Activated CD4-positive, alpha-beta T cell treated with anti-CD3 and anti-CD28 coated beads, Interleukin-2, amount 10 ng/mL, durations not matched to agents 7 days and 5 days (primary cell): ENCODE data around the gene SPATA31E1. TPM values are rescaled to one million over a fixed set of nuclear protein-coding genes. Genes with fewer than 3 reads are reported as not detected.
A peak's percentile ranks its signal among the peaks of the same experiment; 100 is the strongest.
"Not testable (repeated sequence)": the region's sequence is repeated elsewhere in the genome, so short reads cannot be mapped to it uniquely, and the experiment has no call there.

Experiments used
- CTCF ChIA-PET: fragments of 350-600 bp; sonication (Branson Sonifier 250); formaldehyde crosslinking; loops from one replicate; lab custom pipeline; 2021; ENCODE audit warnings: antibody characterized with exemption; lab: Charles Lee
- POLR2A ChIA-PET: fragments of 350-600 bp; sonication (Branson Sonifier 250); formaldehyde crosslinking; loops from one replicate; lab custom pipeline; 2021; ENCODE audit warnings: antibody characterized with exemption; lab: Charles Lee
- DNase-seq: peaks from one replicate; pipeline ENCODE4 v3.0.0-alpha.2; 2020
- H3K27ac Mint-ChIP-seq: one replicate; pipeline ENCODE4 v1.8.0; 2021; ENCODE audit warnings: mild to moderate bottlenecking, moderate library complexity, mixed read lengths
- H3K27me3 Mint-ChIP-seq: one replicate; pipeline ENCODE4 v1.8.0; 2021; ENCODE audit warnings: mixed read lengths
- H3K36me3 Mint-ChIP-seq: one replicate; pipeline ENCODE4 v1.8.0; 2021; ENCODE audit warnings: low read depth, mixed read lengths
- H3K4me1 Mint-ChIP-seq: one replicate; pipeline ENCODE4 v1.8.0; 2021; ENCODE audit warnings: mixed read lengths
- H3K4me3 Mint-ChIP-seq: one replicate; pipeline ENCODE4 v1.8.0; 2021; ENCODE audit warnings: mild to moderate bottlenecking, moderate library complexity, mixed read lengths
- H3K9me3 Mint-ChIP-seq: one replicate; pipeline ENCODE4 v1.8.0; 2021; ENCODE audit warnings: mixed read lengths
- total RNA-seq, 2 experiments: library from RNA; stranded (reverse); gene quantifications; one replicate each; pipeline ENCODE4 v1.2.3, GENCODE V29; 2021

Gene SPATA31E1
- total RNA-seq, 2 experiments from 2014 or later = not detected

DNA sequence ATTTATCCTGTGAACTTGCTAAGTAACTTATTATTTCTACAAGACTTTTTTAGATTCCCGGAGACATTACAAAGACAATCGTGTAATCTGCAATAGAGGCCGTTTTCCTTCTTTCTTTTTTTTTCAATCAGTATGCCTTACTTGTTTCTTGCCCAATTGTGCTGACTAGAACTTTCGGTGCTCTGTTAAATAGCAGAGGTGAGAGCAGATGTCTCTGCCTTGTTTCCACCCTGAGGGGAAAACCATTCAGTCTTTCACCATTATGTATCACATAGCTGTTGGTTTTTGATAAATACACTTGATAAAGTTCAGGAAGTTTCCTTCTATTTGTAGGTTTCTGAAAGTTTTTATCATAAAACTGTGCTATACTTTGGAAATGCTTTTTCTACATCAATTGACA lies 10.3 kb downstream of the SPATA31E1 start:
- H3K4me3 Mint-ChIP-seq = no peak overlapping the region
- H3K4me1 Mint-ChIP-seq = no peaks in the 10 kb centered on the region
- no peak overlapping the region for H3K27ac Mint-ChIP-seq
- no peak for DNase-seq
- H3K9me3 Mint-ChIP-seq = no peaks in the 10 kb centered on the region
- ChIA-PET POLR2A (no interaction called here), CTCF (no interaction called here)
- H3K36me3 Mint-ChIP-seq = peaks cover 1% of the 10 kb centered on the region
- H3K27me3 Mint-ChIP-seq = peaks cover 10% of the 10 kb centered on the region

DNA sequence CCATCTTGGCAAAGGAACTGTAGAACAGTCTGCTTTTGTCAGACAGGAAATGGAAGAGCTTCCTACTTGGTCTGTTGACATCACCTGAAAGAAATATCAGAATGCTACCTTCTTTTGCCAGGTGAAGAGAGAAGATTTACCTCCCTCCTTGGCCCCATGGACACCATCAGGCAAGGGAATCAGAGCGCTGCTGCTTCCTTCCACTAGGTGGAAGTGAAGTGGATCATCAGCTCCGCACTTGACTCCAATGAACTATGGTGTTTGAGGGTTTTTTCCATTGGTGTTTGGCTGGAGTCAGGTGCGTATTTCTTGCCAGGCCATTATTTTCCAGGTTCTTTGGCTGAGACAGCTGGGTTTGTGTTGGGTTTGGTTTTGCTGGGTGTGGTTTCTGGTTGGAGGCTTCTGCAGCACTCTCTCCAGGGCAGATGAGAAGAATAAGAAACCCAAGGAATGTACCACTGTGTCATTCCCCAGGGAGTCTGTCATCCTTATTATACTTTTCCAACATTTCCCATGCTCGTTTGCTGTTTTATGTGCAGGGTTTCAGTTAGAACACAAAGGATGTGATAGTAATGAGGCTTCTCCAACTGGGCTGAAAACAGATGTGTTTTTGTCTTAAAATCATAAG lies 12.4 kb downstream of the SPATA31E1 start:
- Mint-ChIP-seq H3K4me3 (no peak overlapping the region), H3K27ac (no peak overlapping the region), H3K4me1 (no peaks in the 10 kb centered on the region), H3K9me3 (peaks cover 3% of the 10 kb centered on the region), H3K36me3 (peaks cover 1% of the 10 kb centered on the region), H3K27me3 (peaks cover 12% of the 10 kb centered on the region)
- no peak for DNase-seq
- POLR2A ChIA-PET = no interaction called here
- CTCF ChIA-PET = no interaction called here

DNA sequence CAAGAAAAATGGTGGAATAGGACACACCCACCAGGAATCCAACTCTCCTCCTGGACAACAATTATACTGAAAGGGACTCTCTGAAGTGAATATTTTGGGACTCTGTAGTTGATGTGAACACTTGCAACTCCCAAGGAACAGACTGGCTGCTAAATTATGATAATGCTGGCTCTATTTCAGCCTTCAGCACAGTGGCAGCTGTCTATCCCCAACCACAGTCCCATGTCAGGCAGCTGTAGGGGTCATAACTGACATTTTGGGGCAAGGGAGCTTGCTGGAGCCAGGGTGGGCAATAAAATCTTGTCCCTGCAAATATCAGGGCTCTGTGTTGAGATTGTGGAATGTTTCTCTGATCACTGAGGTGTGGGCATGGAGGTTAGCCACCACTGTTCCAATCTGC lies 14.2 kb downstream of the SPATA31E1 start:
- ChIA-PET POLR2A (no interaction called here), CTCF (no interaction called here)
- H3K4me1 Mint-ChIP-seq = no peaks in the 10 kb centered on the region
- no peak for DNase-seq
- no peak overlapping the region for H3K4me3 Mint-ChIP-seq
- peaks cover 8% of the 10 kb centered on the region for H3K9me3 Mint-ChIP-seq
- peaks cover 1% of the 10 kb centered on the region for H3K36me3 Mint-ChIP-seq
- H3K27ac Mint-ChIP-seq = no peak overlapping the region
- peaks cover 17% of the 10 kb centered on the region for H3K27me3 Mint-ChIP-seq

DNA sequence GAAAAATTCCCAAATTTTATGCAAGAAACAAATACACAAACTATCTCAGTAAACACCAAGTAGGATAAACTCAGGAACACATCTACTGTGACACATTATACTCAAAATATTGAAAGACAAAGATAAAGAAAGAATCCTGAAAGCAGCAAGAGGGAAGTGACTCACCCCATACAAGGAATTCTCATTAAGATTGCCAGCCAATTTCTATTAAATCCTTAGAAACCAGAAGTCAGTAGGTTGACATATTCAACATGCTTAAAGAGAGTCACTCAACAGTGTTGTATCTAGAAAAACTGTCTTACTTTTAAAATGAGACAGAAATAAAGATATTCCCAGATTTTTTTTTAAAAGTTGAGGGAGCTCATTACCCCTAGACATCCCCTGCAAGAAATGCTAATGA lies 15.5 kb downstream of the SPATA31E1 start:
- no peaks in the 10 kb centered on the region for H3K4me1 Mint-ChIP-seq
- no peak overlapping the region for H3K27ac Mint-ChIP-seq
- POLR2A ChIA-PET = no interaction called here
- no peak for DNase-seq
- H3K4me3 Mint-ChIP-seq = no peak overlapping the region
- CTCF ChIA-PET = no interaction called here
- H3K27me3 Mint-ChIP-seq = peaks cover 15% of the 10 kb centered on the region
- H3K9me3 Mint-ChIP-seq = peaks cover 8% of the 10 kb centered on the region
- H3K36me3 Mint-ChIP-seq = peaks cover 1% of the 10 kb centered on the region

DNA sequence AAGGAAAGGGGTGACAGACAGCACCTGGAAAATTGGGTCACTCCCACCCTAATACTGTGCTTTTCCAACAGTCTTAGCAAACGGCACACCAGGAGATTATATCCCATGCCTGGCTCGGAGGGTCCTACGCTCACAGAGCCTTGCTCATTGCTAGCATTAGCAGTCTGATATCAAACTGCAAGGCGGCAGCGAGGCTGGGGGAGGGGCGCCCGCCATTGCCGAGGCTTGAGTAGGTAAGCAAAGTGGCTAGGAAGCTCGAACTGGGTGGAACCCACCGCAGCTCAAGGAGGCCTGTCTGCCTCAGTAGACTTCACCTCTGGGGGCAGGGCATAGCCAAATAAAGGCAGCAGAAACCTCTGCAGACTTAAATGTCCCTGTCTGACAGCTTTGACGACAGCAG lies 19.7 kb downstream of the SPATA31E1 start:
- DNase-seq, CTCF ChIA-PET, H3K4me1 Mint-ChIP-seq, H3K9me3 Mint-ChIP-seq, H3K4me3 Mint-ChIP-seq, POLR2A ChIA-PET, H3K27ac Mint-ChIP-seq, H3K36me3 Mint-ChIP-seq: not testable (repeated sequence)
- peaks cover 12% of the 10 kb centered on the region for H3K27me3 Mint-ChIP-seq

DNA sequence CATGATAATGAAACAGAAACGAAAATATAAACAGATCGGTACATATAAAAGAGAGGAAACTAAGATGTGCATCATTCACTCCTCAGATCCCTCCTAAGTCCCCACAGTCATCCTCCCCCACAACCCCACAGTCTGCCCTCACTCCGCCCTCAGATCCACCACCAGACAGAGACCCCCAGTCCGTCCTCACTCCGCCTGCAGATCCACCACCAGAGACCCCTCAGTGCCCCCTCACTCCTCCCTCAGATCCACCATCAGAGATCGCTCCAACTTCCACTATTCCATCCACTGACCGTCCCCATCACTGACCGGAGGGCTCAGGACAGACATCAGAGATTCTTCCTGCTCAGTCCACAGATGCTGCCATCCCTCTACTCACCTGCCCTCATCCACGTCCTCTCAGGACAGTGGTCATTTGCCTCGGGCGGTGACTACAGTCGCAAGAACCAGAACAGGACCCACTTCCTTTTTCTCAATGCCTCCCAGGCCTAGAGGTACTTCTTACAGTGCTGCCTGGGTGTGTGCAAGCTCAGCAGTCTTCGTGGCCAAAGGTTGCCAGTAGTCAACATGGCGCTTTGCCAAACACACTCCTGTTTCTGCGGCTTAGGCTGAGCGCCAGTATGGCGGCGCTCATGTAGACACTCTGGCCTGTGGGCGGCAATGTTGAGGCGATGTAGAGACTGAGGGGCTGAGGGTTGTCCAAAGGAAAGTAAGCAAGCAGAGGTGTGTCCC lies 26.8 kb downstream of the SPATA31E1 start:
- Mint-ChIP-seq H3K27me3 (peaks cover 8% of the 10 kb centered on the region), H3K36me3 (no peaks in the 10 kb centered on the region), H3K4me1 (no peaks in the 10 kb centered on the region), H3K9me3 (no peaks in the 10 kb centered on the region), H3K4me3 (no peak overlapping the region), H3K27ac (no peak overlapping the region)
- CTCF ChIA-PET = no interaction called here
- POLR2A ChIA-PET = no interaction called here
- DNase-seq = no peak

DNA sequence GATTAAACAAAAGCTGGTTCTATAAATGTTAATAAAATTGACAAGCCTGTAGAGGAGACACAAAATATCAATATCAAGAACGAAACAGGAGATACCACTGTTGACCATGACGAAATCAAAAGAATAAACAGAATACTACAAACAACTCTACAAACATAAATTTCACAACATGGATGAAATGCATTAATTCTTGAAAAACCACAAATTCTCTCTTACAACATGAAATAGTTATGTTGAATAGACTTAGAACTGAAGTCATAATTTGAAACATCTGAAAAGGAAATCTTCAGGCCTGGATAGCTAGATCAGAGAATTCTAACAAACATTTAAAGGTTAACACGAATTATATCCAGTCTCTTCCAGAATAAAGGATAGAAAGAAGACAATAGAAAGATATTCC lies 28.1 kb downstream of the SPATA31E1 start:
- CTCF ChIA-PET = no interaction called here
- H3K9me3 Mint-ChIP-seq = no peaks in the 10 kb centered on the region

DNA sequence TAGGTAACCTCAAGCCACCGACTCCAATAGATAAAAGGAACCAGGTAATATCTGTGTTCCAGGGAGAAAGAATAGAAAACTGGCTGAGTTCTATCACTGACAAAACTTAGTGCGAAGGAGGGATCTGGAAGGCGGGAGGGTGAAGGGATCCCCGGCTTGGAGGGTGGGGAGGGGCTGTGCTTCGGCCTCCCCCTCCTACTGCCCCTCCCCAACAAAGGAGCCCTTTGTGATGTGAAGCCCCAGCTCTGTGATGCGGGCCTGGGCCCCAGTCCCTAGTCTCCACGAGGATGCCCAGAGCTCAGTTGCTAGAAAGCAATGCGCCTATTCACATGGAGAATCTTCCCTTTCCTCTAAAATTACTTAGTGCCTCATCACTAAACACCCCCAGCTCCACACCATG lies 35.0 kb downstream of the SPATA31E1 start, which contains the start of gene SPATA31C1:
TSS of gene SPATA31C1 (plus strand) at position 301 of the 400 bp plus-strand sequence.
- POLR2A ChIA-PET, H3K4me3 Mint-ChIP-seq: not testable (repeated sequence)

More for the DNA sequence above, 28.1 kb downstream of the SPATA31E1 start:
- Mint-ChIP-seq H3K4me3 (no peak overlapping the region), H3K27me3 (peaks cover 8% of the 10 kb centered on the region), H3K4me1 (no peaks in the 10 kb centered on the region), H3K36me3 (no peaks in the 10 kb centered on the region), H3K27ac (no peak overlapping the region)
- POLR2A ChIA-PET = no interaction called here
- no peak for DNase-seq

DNA sequence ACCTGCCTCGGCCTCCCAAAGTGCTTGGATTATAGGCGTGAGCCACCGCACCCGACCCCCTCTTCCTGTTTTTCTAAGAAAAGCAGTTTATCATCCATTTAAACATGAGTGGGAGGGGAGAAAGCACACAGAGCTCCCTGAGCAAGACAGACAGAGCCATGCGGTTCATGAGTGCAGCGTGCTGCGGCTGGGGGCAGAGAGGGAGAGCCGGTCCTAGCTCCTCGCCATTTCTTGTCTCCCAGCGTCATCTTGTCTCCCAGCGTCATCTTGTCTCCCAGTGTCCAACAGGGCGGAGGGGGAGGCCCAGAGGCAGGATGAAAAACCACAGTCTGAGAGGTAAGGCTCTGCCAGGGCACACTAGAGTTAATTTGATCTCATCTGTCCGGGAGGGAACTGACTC lies 36.3 kb downstream of the SPATA31E1 start:
- CTCF ChIA-PET = not testable (repeated sequence)

More for the DNA sequence above, 35.0 kb downstream of the SPATA31E1 start, which contains the start of gene SPATA31C1:
- H3K27me3 Mint-ChIP-seq, H3K9me3 Mint-ChIP-seq, H3K36me3 Mint-ChIP-seq, DNase-seq, H3K27ac Mint-ChIP-seq, H3K4me1 Mint-ChIP-seq, CTCF ChIA-PET: not testable (repeated sequence)

DNA sequence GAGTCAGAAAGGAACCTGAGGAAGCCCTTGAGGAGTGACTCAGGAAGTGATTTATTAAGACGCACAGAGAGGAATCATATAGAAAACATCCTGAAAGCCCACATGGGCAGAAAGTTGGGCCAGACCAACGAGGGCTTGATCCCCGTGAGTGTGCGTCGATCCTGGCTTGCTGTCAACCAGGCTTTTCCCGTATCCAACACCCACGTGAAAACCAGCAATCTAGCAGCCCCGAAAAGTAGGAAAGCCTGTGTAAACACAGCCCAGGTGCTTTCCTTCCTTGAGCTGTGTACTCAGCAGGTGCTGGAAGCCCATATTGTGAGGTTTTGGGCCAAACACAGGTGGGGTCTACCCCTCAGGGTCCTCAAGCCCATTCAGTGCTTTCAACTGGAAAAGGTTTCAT lies 38.9 kb downstream of the SPATA31E1 start:
- H3K4me3 Mint-ChIP-seq, POLR2A ChIA-PET, H3K27me3 Mint-ChIP-seq, CTCF ChIA-PET, H3K36me3 Mint-ChIP-seq, H3K27ac Mint-ChIP-seq, H3K9me3 Mint-ChIP-seq, H3K4me1 Mint-ChIP-seq, DNase-seq: not testable (repeated sequence)

More for the DNA sequence above, 36.3 kb downstream of the SPATA31E1 start:
- H3K4me1 Mint-ChIP-seq, H3K36me3 Mint-ChIP-seq, POLR2A ChIA-PET, H3K27me3 Mint-ChIP-seq, H3K9me3 Mint-ChIP-seq, H3K4me3 Mint-ChIP-seq, DNase-seq, H3K27ac Mint-ChIP-seq: not testable (repeated sequence)

DNA sequence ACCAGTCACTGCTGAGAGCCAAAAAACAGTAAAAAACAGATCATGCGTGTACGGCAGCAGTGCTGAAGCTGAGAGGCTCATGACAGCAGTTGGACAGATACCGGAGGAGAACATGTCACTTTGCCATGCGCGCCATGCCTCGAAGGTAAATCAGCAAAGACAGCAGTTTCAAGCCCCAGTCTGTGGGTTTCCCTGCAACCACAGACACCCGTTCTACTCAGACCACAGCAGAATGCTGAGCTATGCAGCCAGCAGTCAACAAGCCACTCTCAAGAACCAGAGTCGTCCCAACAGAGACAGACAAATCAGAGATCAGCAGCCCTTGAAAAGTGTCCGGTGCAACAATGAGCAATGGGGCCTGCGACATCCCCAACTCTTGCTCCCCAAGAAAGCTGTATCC lies 40.3 kb downstream of the SPATA31E1 start:
- POLR2A ChIA-PET, H3K4me3 Mint-ChIP-seq, H3K27me3 Mint-ChIP-seq, H3K36me3 Mint-ChIP-seq, H3K9me3 Mint-ChIP-seq, CTCF ChIA-PET, H3K27ac Mint-ChIP-seq, H3K4me1 Mint-ChIP-seq: not testable (repeated sequence)
- peak; percentile 54 for DNase-seq

DNA sequence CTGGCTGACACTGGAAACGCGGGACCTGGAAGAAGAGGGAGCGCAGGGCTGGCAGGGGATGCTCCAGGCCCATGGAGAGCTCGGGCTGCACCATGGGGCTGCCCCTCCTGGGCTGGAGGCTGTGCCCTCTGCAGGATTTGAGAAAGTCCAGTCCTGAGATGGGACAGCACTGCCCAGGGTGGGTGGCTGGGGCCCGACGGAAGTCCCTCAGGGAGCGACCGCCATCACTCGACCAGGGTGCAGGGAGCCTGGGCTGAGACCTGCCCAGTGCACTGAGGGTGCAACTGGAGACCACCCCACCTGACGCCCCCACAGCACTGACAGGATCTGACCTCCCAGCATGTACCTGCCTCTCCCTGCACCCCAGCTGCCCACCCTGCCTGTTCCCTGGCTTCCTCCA lies 42.2 kb downstream of the SPATA31E1 start:
- CTCF ChIA-PET, H3K27me3 Mint-ChIP-seq, H3K27ac Mint-ChIP-seq, POLR2A ChIA-PET, DNase-seq, H3K9me3 Mint-ChIP-seq, H3K4me1 Mint-ChIP-seq, H3K36me3 Mint-ChIP-seq, H3K4me3 Mint-ChIP-seq: not testable (repeated sequence)

DNA sequence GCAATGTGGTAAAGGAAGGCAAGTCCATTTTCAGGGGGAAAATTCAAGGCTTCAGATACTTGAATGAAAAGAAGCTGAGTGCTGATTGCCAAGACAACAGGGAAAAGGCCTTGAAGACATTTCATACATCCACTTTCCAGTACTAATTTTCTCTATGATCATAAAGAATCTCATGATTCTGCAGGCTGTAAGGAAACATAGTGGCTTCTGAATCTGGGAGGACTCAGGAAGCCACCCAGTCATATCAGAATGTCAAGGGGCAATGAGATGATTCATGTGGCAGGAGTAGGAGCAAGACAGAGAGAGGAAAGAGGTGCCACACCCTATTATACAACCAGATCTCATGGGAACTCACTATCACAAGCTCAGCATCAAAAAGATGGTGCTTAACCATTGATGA lies 46.5 kb downstream of the SPATA31E1 start:
- H3K4me3 Mint-ChIP-seq, H3K4me1 Mint-ChIP-seq, CTCF ChIA-PET, DNase-seq, H3K36me3 Mint-ChIP-seq, H3K9me3 Mint-ChIP-seq, H3K27ac Mint-ChIP-seq, POLR2A ChIA-PET, H3K27me3 Mint-ChIP-seq: not testable (repeated sequence)

DNA sequence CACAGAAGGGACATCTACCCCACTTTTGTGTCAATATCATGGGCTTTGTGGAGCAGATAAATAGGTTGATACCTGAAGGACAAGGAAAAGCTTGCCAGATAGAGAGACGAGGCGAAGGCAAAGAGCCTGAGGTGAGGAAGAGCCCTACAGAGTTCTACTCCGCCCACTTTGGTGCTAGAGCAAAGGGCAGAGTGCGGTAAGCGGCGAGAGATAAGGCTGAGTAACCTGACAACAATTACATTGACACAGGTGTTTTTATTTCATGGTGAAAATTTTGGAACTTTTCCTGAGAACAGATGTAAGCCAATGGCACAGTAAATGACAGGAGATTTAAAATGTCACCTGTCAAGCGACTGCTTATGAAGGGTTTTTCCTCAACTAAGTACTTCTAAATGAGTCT lies 51.8 kb downstream of the SPATA31E1 start:
- H3K36me3 Mint-ChIP-seq, H3K4me3 Mint-ChIP-seq, H3K9me3 Mint-ChIP-seq, DNase-seq, H3K4me1 Mint-ChIP-seq, POLR2A ChIA-PET, CTCF ChIA-PET, H3K27ac Mint-ChIP-seq: not testable (repeated sequence)
- peaks cover 13% of the 10 kb centered on the region for H3K27me3 Mint-ChIP-seq
